HG03342 (cell line): ENCODE measurements around the gene GOLIM4.

Source experiments
- ATAC-seq: cut with Tn5 transposase; IDR thresholded peaks from one replicate; pipeline ENCODE4 v1.9.1; 2021; ENCODE audit warnings: mild to moderate bottlenecking, moderate library complexity; ENCODE audit not compliant: unreplicated experiment

The GOLIM4 gene

GRCh38 chr3:168001244-168001643 lies 94.5 kb downstream of the GOLIM4 start:
- no peak for ATAC-seq

GRCh38 chr3:167998253-167998652 lies 97.5 kb downstream of the GOLIM4 start:
- ATAC-seq, result no peak

- no peak for ATAC-seq
Measured at GRCh38 chr3:167996514-167996913, 99.2 kb downstream of the GOLIM4 start.

- no peak for ATAC-seq
Measured at GRCh38 chr3:167992381-167992780, 103.3 kb downstream of the GOLIM4 start.

- ATAC-seq, result no peak
Measured at GRCh38 chr3:167991213-167991612, 104.5 kb downstream of the GOLIM4 start.

- no peak for ATAC-seq
Measured at GRCh38 chr3:167989999-167990398, 105.7 kb downstream of the GOLIM4 start.

- no peak for ATAC-seq
Measured at GRCh38 chr3:167989066-167989465, 106.7 kb downstream of the GOLIM4 start.

- ATAC-seq, result no peak
Measured at GRCh38 chr3:167983583-167983982, 112.1 kb downstream of the GOLIM4 start.

GRCh38 chr3:167978486-167978885 lies 117.2 kb downstream of the GOLIM4 start:
- ATAC-seq, result no peak

- no peak for ATAC-seq
Measured at GRCh38 chr3:167978071-167978470, 117.7 kb downstream of the GOLIM4 start.

- ATAC-seq, result no peak
Measured at GRCh38 chr3:167976516-167977361, 119.0 kb downstream of the GOLIM4 start.

- no peak for ATAC-seq
Measured at GRCh38 chr3:167973901-167974300, 121.8 kb downstream of the GOLIM4 start.

GRCh38 chr3:167973046-167973445 lies 122.7 kb downstream of the GOLIM4 start:
- no peak for ATAC-seq

- ATAC-seq, result no peak
Measured at GRCh38 chr3:167972502-167972901, 123.2 kb downstream of the GOLIM4 start.

- ATAC-seq, result no peak
Measured at GRCh38 chr3:167969548-167969947, 126.2 kb downstream of the GOLIM4 start.

- ATAC-seq, result no peak
Measured at GRCh38 chr3:167967257-167968036, 128.3 kb downstream of the GOLIM4 start.
